Globus pallidus (tissue), 1 donor: ENCODE data around the gene PWWP2A.
"Not testable (repeated sequence)": the region's sequence is repeated elsewhere in the genome, so short reads cannot be mapped to it uniquely, and the experiment has no call there.

Source experiments
- DNase-seq: peaks from one replicate; pipeline ENCODE4 v3.0.0-alpha.2; 2015; ENCODE audit warnings: low spot score

The PWWP2A gene

DNA sequence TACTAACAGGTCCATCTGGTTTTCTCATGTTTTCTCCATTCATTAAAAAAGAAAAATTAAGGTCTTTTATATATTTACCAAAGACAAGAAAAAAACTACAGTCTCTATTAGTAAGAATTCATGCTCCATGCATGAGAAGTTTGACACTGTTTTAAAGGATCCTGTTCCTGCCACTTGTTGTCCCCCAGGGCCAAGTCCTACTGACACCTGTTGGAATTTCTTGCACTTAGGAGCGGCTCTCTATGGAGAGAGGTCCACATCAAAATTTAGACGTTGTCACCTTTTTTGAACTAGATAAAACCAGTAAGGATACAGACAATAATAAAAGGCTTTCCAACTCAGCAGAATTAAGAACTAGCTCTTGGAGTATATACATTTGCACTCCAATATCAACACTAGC, 42.3 kb downstream of the PWWP2A start:
- no peak for DNase-seq

DNA sequence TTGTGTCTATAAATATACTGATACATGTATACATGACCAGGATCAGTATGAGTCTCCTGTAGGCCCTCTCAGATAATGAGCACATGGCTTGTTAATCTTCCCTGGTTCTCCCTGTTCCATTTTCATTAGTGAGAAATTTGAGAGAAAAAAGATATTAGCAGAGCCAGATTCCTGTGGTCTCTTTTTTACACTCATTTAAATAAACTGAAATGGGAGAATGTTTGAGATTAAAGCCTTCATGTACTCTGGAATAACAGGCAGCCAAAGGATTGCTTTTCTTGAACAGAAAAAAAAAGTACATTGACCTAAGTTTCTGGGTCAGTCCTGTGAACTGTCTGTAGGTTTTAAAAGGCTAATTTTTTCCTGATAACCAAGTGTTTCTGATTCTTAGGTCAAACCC, 44.2 kb downstream of the PWWP2A start:
- no peak for DNase-seq

GRCh38 chr5:160071916-160072315, 47.3 kb downstream of the PWWP2A start:
- no peak for DNase-seq

GRCh38 chr5:160071516-160071915, 47.7 kb downstream of the PWWP2A start:
- peak; percentile 31 for DNase-seq

DNA sequence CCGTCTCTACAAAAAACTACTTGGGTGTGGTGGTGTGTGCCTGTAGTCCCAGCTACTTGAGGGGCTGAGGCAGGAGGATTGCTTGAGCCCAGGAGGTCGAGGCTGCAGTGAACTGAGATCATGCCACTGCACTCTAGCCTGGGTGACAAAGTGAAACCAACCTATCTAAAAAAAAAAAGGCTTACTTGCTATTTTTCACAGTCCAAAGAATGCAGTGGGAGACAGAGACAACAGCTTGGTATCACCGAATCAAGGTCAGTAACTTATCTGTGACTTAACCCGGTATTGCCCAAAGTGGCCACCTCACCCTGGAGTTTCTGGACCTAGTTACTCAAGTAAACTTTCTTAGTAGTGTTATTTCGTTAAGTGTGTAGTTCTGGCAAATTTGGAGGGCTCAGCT, 50.1 kb downstream of the PWWP2A start:
- DNase-seq = not testable (repeated sequence)

GRCh38 chr5:160064995-160065614, 54.1 kb downstream of the PWWP2A start:
- DNase-seq = no peak

GRCh38 chr5:160064417-160064810, 54.8 kb downstream of the PWWP2A start:
- DNase-seq = no peak

DNA sequence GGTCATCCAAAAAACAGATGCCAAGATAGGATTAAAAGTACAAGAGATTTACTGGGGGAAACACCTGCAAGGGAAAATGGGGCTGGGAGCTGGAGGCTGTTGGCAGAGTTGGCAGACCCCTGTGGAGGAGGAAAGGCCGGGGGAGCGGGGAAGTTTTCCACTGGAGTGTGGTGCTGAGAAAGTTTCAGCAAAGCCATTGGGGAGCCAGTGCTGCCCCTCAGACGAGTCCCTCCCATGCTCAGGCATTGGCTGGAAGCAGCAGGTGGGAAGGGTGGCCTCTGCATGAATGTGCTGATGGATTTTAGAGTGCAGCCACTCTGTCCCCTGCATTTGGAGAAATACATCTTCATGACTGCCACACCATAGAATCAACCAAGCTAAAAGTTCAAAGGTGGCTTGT, 57.5 kb downstream of the PWWP2A start:
- DNase-seq = no peak

- DNase-seq = no peak
These were observed 59.2 kb downstream of the PWWP2A start for GRCh38 chr5:160060001-160060400.

DNA sequence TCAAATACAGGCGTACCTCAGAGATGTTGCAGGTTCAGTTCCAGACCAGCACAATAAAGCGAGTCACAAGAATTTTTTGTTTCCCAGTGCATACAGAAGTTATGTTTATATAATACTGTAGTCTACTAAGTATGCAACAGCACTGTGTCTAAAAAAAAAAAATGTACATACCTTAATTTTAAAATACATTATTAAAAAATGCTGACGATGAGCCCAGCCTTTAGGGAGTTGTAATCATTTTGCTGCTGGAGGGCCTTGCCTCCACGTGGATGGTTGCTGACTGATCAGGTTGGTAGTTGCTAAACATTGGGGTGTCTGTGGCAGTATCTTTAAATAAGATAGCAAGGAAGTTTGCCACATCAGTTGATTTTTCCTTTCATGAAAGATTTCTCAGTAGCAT, 62.0 kb downstream of the PWWP2A start:
- DNase-seq = no peak

DNA sequence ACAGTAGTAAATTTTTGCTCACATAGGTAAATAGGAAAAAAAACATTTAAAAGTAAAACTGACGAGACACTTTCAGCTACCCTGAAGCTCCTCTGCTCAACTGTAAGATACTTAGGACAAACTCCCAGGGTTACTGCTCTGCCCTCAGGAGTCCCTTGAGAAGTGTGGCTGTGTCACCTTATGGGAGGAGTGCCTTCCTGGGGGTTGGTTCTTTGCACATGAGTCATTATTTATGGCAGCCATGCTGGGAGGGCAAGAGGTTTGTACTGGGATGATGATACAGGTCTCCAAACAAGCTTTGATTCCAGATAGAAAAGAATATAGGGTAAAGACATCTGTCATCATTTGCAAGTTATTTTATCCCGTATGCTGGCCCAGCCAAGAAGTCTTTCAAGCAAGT, 64.4 kb downstream of the PWWP2A start:
- DNase-seq = no peak

GRCh38 chr5:160054047-160054446, 65.2 kb downstream of the PWWP2A start:
- DNase-seq = no peak

DNA sequence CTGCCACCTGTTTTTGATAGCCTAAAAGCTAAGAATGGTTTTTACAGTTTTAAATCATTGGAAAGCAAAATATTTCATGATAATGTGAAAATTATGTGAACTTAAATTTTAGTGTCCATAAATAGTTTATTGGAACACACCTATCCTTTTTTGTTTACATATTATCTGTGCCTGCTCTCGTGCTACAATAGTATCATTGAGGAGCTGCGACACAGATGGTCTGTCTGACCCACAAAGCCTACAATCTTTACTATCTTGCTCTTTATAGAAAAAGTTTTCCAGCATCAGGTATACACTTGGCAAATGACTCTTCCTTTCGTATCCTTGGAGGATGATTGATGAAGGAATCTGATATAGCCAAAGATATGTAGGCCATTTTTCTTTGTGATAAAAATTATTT, 70.2 kb downstream of the PWWP2A start:
- no peak for DNase-seq

DNA sequence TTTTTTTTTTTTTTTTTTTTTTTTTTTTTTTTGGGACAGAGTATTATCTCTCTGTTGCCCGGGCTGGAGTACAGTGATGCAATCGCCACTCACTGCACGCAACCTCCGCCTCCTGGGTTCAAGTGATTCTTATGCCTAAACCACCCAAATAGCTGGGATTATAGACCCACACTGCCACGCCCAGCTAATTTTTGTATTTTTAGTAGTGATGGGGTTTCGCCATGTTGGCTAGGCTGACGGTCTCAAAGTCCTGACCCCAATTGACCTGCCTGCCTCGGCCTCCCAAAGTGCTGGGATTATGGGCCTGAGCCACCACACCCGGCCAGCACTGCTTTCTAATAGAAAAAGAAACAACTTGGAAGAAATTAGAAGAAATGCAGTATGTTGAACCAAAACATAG, 71.1 kb downstream of the PWWP2A start:
- no peak for DNase-seq

- DNase-seq = no peak
These were observed 71.8 kb downstream of the PWWP2A start for GRCh38 chr5:160047423-160047822.

DNA sequence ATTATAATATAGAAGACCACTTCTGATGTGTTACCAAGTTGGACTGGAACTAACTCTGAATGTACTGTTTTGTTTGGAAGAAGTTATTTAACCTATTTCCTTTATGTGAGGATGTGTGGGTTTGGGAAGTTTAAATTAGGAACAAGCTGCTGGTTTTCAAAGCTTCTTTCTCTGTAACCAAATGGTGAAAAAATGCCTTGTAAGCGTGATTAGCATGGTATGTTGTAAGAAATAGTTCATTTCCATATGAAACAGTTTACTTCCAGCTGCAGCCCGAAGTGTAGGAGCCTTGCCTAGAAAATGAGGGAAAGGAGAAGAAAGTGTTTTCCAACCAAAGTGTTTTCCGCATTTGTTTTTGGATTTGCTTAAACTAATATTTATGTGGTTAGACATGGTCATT, 74.3 kb downstream of the PWWP2A start:
- DNase-seq = no peak

DNA sequence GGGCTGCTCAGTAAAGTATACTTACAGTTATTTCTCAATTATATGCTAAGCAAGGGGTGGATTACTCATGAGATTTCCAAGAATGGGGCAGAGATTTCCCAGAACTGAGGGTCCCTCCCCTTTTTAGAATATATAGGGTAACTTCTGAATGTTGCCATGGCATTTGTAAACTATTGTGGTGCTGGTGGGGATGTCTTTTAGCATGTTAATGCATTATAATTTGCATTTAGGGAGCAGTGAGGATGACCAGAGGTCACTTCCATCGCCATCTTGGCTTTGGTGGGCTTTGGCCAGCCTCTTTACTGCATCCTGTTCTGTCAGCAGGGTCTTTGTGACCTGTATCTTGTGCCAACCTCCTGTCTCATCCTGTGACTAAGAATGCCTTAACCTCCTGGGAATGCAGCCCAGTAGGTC, 74.9 kb downstream of the PWWP2A start:
- no peak for DNase-seq

- DNase-seq = no peak
These were observed 76.6 kb downstream of the PWWP2A start for GRCh38 chr5:160042671-160043070.
